GM18867 (cell line): ENCODE data around the gene HAAO.

Experiments
- ATAC-seq: cut with Tn5 transposase; IDR thresholded peaks from one replicate; pipeline ENCODE4 v1.9.1; 2021; ENCODE audit warnings: mild to moderate bottlenecking, moderate library complexity; ENCODE audit not compliant: unreplicated experiment

The HAAO gene

DNA sequence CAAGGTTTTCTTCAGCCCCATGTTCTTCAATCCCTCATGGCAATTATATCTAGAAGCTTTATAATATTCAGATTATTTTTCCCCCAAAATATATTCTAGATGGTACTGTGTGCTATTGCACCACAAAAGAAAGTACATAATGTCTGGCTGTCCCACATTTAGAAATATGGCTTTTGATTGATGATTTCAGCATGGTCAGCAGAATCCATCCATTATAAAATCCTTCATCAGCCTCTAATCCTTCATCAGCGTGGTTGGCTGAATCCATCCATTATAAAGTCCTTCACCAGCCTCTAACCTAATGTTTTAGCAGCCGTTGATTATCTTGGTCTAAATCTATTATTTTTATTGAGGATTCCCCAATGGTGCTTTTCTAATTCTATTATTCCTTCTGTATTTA lies 23.3 kb upstream of the HAAO start:
- no peak for ATAC-seq

DNA sequence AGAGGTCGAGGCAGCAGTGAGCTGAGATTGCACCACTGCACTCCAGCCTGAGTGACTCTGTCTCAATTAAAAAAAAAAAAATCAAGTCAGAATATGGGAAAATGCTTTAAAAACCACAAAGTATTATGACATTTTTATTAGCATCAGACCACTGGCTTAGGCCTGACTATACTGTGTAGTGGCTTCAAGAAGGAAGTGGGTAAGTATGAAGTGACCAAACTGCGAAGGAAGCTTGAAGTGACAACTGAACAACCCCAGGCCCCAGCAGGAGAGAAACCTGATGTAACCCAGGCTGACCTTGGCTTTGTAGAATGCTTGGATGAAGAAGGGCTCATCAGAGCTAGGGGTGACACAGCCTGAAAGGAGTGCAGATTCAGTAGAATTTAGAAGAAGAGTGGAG lies 21.4 kb upstream of the HAAO start:
- ATAC-seq = no peak

DNA sequence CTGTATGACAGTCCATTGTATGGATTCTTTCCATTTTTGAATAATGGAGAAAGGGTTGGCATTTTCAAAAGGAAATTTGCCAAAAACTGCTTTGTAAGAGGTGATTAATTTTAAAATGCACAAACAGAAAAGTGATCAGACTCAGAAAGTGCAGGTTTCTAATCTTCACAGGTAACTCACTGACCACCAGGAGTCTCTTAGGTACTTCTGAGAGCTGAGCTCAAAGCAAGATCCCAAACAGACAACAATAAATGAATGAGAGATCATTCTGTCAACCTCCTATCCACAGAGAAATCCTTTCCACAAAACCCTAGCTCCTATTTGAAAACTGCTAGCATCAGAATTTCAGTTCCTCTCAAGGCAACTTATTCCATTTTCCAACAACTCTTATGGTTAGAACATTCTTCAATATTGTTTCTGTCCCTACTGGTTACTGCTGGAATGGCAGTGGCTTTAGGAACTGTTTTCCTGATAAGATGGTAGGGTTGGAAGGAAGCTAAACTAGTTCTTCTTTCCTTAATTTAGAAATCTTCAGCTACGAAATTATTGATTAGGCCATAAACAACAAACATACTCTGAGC lies 20.6 kb upstream of the HAAO start:
- ATAC-seq = no peak

DNA sequence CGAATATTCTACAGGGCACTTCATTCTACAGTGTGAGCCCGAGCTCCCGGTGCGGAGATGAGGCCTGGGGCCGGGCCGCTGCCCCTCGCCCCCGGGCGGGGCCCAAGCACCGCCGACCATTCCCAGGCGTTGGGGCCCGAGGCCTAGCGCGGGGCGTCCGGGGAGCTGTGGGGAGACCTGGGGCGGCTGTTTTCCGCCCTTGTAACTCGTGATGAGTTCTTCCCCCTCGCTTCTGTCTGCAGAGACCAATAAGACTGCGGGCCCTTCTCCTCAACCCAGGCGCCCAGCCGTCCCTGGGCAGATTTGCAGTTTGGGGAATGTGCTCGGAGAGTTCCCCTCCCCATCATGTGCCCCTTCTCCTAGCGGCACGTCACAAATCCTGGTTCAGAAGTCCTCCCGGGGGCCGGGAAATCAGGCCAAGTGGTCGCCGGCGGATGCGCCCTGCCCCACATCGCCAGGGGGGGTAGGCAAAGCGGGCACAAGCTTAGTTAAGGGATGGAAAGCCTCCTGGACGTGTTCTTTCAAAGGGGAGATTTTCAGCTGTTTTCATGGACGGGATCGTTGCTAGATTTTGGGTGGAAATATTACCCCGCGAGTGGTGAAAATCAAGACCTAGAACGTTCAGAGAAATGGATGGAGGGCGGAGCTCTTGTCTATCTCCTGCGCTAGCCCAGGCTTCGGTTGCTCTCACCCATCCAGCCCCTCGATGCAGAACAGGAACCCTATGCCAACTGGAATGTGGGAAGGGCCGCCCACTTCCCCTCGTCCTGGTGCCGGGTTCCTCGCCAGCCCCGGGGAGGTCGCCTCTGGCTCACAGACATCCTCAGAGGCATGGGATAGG lies 18.8 kb upstream of the HAAO start:
- peak; percentile 14 for ATAC-seq

DNA sequence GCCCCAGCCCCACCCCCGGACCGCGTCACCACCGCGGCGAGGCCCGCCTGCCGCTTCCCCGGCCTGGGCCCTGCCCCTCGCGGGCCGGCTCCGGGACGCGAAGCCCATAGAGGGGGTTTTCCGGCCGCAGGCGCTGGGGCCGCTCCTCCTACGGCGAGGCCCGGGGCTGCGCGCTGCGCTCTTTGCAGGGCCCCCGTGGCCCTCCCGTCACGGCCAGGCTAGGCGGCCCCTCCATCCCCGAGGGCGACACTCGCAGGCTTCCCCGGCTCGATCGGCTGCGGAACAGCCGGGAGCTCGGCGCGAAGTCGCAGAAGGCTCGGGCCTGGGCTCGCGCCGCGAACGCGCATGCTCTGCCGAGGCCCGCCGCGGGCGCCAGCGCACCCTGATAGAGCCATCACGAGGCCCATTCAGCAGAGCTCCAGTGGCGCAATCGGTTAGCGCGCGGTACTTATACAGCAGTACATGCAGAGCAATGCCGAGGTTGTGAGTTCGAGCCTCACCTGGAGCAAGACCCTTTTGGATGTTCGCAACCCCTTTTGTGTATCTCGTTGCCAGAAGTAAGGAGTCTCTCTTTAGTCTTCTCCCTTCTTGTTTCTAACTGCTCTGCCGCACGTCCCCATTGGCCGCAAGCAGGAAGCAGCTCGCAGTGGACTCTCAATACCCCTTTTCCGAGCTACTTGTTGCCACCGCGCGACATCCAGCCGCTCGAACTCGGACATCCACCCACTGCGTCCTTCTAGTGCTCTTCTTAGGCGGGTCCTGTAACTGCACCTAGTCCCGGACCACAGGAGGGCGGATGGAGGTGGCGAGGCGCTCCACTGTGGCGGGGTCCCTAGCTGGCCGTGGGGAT lies 18.0 kb upstream of the HAAO start:
- peak; percentile 71 for ATAC-seq

DNA sequence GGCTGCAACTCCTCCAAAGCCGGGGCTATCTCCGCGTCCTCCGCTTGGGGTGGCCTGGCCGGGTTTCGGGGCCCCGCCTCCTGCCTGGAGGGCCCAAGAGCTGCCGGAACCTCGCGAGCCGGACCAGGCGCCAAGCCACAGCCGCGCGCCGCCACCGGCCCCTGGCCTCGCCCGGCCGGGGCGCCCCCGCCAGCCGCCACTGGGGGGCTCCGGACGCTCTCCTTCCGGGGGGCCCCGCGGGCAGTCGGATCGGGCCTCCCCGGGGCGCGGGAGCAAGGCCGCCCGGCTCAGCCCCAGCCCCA lies 17.4 kb upstream of the HAAO start:
- ATAC-seq = no peak

DNA sequence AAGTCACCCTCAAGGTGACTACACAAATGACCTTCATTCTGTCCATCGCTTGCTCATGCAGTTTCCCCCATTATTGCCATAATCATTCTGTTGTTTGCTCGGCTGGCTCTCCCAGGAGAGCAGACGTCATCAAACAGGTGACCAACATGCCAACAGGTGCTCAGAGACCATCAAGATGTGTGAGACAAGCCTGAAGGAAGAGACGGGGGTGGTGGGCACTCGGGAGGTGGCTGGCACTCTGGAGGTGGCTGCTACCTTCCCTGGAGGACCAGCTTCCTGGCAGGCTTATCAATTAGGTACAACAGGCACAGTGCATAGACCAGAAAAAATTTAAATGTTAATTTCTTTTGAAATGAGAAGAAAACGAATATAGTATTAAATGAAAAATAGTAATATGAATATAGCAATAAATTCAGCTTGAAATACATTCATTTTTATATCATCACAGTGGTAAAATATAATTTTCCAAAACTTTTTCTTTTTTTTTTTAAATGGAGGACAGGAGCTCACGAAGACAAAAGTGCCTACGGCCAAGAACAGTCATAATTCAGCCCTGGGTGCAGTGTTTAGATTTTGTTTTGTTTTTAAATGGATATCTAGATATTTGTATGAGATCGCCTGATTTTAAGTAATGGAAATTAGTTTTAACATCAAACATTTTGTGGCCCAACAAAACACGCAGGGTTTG lies 16.9 kb upstream of the HAAO start:
- ATAC-seq = no peak

DNA sequence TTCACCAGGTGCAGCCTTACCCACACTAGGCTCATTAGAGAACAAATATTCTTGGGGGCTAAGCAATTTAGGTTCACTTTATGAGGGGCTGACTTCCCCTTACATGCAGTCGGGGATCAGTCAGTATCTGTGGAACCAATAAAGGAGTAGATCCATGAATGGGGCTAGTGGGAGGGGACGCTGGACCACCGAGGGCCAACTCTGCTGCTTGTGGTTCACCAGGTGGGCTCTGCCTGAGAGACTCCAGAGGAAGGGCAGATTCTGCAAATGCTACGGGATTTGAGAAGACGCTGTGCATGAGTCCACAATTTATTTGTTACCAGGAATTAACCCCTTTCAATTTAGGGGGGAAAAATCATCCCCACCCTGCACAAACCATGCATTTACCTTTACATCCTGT lies 15.9 kb upstream of the HAAO start:
- ATAC-seq = no peak

DNA sequence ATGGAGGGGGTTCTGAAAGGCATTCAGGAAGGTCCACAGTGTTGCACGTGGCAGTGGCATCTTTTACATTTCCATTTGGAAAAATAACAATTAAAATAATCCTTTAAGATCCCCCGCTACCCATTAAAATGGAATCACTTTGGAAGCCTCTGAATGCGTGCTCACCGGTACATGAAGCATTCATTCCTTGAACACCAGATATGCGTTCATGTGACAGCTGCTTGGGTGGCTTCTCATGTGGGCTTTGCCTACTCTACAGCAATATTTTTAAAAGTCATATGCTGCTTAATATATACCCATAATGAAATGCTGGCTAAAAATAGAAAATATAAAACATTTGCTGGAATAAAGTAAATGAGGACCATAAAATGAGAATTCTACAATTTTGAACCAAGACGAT lies 14.4 kb upstream of the HAAO start:
- ATAC-seq = no peak

DNA sequence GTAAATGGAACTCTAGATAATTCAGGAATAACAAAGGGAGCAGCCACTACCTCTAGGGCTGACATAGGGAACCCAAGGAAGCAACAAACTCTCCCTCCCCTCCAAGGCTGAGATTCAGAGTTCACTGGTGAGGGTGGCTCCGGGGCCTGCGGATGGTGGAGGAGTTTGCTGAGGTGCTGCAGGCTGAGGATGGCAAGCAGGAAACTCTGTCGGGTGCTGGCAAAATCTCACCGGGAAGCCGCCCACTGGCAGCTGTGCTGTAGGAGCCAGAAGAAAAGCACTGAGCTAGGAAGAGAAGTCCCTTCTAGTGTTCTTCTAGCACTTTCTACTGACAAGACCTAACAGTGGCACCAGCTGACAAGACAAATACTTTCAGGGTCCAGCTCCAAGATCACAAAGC lies 12.5 kb upstream of the HAAO start:
- ATAC-seq = no peak

DNA sequence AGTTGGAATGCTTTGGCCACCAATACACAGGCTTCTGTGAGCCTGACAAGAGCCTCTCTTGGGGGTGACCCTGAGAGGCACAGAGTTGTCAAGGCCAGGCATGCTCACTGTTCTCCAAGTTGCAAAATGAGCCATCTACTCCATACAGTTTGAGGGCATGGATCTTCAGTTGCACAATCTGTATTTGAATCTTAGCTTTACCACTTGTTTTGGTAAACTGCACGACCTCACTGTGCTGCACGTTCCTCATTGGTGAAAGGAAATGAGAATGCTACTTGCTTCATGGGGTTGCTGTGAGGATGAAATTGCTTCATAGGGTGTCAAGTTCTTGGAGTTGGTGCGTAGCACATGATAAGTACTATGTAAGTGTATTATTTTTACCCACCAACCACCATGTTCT lies 12.0 kb upstream of the HAAO start:
- ATAC-seq = no peak

DNA sequence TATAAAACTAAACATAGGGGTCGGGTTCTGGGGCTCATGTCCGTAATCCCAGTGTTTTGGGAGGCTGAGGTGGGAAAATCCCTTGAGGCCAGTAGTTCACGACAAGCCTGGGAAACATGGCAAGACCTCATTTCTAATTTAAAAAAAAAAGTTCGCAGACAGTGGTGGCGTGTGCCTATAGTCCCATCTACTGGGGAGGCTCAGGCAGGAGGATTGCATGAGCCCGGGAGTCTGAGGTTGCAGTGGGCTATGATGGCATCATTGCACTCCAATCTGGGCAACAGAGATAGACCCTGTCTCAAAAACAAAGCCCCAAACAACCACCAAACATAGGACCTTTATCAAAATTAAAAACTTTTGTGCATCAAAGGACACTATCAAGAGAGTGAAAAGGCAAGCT lies 9.8 kb upstream of the HAAO start:
- ATAC-seq = no peak

DNA sequence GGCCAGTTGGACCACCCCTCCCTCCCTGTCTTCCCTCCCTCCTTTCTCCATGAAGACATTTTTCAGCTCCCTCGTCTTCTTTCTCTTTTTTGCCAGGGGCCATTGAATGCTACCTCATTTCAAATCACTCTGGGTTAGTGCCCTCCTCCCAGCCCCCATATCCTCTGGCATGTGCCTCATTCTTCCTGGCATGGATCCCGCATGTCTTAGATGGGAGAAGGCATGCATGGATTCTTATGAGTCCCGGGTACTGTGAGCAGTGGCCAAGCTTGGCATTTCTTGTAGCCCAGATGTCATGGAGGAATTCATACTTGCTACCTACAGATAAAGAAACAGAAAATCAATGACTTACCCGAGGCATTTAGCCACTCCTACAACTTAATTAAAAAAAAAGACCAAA lies 9.0 kb upstream of the HAAO start:
- ATAC-seq = no peak

DNA sequence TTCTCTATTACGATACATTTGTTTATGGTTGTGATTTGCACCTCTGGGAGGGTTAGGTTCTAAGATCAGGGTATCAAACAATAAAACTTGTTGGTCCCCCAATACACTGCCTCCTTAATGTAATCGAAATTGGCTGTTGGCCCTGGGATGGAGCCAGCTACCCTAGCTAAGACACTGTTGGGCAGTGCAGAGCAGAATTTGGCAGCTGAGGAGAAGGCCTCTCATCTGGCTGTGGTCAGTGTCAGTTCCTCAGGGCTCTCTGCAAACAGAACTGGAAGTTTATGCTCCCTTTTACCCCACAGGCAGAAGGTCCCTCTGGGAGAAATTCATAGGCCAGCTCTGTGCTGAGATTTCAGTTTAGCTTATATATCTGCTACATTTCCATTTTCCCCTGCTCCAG lies 8.6 kb upstream of the HAAO start:
- no peak for ATAC-seq

DNA sequence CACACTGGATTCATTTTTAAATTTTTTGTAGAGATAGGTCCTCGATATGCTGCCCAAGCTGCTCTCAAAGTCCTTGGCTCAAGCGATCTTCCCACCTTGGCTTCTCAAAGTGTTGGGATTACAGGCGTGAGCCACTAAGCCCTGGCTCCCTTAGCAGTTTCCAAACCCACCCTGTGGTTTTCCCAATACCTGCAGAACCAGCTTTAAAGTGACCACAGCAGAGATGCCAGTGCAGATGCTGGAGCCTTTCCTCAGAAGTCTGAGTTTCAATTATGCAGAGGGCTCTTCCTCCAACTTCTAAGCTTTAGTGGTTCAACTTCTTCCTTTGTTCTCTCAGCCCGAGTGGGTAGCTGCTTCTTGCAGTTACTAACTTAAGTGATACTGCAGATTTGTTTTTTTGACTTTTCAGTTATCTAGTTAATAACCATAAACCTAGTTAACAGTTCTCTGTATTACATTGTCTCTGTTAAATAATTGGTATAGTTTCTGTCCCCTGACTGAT lies 8.1 kb upstream of the HAAO start:
- no peak for ATAC-seq

DNA sequence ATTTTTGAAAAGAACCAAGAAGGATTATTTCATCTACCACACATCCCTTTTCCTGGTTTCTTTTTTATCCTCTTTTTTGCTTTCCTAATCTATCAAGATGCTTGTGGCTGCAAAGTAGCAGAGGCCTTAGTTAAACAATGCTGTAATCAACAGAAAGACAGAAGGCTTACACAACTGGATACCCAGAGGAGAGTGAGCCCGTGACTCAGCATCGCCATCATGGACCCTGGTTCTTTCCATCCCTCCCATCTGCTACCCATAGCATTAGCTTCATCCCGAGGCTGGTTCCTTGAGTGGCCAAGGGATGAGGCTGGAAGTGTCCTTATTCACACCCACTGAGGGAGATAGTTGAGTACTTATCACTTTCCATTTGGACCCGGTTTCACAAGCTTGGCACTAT lies 7.5 kb upstream of the HAAO start:
- no peak for ATAC-seq

DNA sequence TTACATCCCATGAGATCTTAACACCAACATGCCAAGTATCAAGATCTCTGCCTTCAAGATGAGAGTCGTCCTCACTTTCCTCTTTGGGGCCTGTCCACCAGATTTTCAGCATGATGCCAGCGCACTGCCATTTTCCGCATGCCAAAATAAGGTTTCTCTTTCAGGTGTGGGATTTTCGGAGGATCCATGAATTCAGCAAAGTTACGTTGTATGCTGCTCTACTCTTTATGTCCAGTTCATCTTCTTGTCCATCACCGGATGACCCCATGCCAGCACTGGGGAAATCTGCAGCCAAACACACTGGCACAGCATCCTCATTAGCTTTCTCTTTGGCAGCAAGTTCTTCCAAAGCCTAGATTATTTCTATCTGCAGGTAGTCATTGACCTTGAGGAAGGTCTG lies 4.9 kb upstream of the HAAO start:
- no peak for ATAC-seq

DNA sequence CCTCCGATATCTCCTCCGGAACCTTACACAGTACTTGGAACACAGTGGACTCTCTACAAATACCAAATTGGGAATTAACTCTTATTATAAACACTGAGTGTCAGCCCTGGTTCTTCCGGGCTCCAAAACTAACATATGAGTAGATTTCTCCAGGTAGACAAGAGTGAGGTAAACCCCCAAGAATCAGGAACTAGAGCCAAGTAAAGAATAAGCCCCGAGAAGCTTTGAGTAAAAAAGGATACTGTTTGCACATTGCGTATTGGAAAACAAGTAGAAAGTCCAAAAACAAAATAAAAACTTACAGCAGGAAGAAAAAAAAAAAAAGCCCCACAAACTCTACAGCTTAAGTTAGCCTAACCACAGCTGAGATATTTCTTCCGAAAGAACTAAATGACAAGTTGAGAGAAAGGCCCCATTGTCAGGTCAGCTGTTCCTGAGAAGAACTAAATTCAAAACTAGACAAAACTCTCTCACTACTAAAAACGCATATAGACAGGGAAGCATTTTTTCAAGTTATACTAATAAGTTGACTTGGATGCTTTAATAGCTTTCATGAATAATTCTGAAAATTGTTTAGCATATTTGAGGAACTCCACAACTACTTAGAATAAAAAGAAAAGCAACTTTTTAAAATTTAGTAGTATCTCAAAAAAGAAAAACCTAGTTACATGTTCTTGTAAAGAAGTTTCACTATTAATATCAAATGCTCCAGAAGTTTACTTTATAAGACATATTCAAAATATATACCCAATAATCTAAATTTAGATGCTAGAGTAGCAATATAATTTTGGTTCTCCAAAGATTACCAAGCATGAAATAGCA lies 4.3 kb upstream of the HAAO start:
- peak; percentile 36 for ATAC-seq

DNA sequence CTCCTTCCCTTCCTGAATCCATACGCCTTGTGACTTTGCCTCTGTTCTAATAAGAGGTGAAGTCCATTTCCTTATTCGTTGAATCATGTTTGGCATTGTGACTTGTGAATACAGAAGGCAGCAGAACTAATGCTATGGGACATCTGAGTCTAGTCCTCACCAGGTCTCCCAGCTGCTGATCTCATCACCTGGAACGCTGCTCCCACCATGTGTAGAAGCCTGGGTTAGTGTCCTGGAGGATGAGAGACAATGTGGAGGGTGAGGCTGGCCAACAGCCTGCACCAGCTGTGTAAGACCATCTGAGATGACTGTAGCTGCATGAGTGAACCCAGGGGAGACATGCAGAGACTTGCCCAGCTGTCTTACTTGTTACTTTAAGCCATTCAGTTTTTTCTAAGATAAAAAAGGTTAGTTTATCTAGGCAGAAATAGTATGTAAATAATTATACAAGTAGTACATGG lies 3.5 kb upstream of the HAAO start:
- peak; percentile 45 for ATAC-seq

DNA sequence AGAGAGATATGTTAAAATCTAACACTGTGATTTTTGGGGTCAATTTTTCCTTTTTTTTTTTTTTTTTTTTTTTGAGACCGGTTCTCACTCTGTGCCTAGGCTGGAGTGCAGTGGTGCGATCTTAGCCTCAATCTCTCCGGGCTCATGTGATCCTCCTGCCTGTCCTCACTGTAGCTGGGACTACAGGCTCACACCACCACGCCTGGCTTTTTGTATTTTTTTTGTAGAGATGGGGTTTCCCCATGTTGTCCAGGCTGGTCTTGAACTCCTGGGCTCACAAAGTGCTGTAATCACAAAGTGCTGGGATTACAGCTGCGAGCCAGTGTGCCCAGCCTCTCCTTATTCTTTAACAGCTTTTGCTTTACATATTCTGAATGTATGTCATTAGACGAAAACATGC lies 2.9 kb upstream of the HAAO start:
- no peak for ATAC-seq
